ENCODE measurements around the gene UGCG. TPM values are rescaled to one million over a fixed set of nuclear protein-coding genes. Genes with fewer than 3 reads are reported as not detected.

Gene UGCG
- 100 to 1,000 TPM; 247 to 394 TPM for total RNA-seq

GRCh38 chr9:111895996-111896941 is at the start of gene UGCG:
UGCG (plus strand) TSS chr9:111896814; CDS start chr9:111897216, 402 bp downstream.

Small RNA genes within 50 kb of the gene (small RNA-seq; reads per million reads assigned to genes)
- gene MIR4668: 0 to 0.23 reads per million in 2 donors

Other genes starting within 250 kb of the UGCG start
- 10 to 100 TPM; 55.7 to 59.9 TPM for gene GNG10, start 235.2 kb upstream of the UGCG start, total RNA-seq
- gene SHOC1, start 101.9 kb upstream of the UGCG start, total RNA-seq: under 1 TPM; under 0.01 TPM

Measured in melanocyte of skin (primary cell).